ENCODE results near the gene TMPRSS9.

- no peak for TF ChIP-seq ZNF317 (CRISPR knock-in tag; IDR thresholded peaks at IDR 0.05; ENCODE audit: borderline replicate concordance, low read depth)
- TF ChIP-seq, protein P1, sequence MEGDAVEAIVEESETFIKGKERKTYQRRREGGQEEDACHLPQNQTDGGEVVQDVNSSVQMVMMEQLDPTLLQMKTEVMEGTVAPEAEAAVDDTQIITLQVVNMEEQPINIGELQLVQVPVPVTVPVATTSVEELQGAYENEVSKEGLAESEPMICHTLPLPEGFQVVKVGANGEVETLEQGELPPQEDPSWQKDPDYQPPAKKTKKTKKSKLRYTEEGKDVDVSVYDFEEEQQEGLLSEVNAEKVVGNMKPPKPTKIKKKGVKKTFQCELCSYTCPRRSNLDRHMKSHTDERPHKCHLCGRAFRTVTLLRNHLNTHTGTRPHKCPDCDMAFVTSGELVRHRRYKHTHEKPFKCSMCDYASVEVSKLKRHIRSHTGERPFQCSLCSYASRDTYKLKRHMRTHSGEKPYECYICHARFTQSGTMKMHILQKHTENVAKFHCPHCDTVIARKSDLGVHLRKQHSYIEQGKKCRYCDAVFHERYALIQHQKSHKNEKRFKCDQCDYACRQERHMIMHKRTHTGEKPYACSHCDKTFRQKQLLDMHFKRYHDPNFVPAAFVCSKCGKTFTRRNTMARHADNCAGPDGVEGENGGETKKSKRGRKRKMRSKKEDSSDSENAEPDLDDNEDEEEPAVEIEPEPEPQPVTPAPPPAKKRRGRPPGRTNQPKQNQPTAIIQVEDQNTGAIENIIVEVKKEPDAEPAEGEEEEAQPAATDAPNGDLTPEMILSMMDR (IDR thresholded peaks at IDR 0.05): no peak
- TF ChIP-seq, protein P2, sequence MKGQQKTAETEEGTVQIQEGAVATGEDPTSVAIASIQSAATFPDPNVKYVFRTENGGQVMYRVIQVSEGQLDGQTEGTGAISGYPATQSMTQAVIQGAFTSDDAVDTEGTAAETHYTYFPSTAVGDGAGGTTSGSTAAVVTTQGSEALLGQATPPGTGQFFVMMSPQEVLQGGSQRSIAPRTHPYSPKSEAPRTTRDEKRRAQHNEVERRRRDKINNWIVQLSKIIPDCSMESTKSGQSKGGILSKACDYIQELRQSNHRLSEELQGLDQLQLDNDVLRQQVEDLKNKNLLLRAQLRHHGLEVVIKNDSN (CRISPR knock-in tag; IDR thresholded peaks at IDR 0.05): no peak
- no peak for TF ChIP-seq CREB1 (CRISPR knock-in tag; IDR thresholded peaks at IDR 0.05)
- no peak for TF ChIP-seq ZNF232 (CRISPR knock-in tag; IDR thresholded peaks at IDR 0.05)
Measured at GRCh38 chr19:2428756-2429711, 69.0 kb downstream of the TMPRSS9 start.

Data from WTC11 (cell line).